Measurements from ENCODE around the gene WSCD1.

WSCD1 gene

GRCh38 chr17:6145946-6146345 is 75.8 kb downstream of the WSCD1 start:
- H3K27ac ChIP-seq = no peak overlapping the region
- POLR2A ChIA-PET (ENCODE audit: low non-redundant PET) = no interaction called here
- TF ChIP-seq, protein P1, sequence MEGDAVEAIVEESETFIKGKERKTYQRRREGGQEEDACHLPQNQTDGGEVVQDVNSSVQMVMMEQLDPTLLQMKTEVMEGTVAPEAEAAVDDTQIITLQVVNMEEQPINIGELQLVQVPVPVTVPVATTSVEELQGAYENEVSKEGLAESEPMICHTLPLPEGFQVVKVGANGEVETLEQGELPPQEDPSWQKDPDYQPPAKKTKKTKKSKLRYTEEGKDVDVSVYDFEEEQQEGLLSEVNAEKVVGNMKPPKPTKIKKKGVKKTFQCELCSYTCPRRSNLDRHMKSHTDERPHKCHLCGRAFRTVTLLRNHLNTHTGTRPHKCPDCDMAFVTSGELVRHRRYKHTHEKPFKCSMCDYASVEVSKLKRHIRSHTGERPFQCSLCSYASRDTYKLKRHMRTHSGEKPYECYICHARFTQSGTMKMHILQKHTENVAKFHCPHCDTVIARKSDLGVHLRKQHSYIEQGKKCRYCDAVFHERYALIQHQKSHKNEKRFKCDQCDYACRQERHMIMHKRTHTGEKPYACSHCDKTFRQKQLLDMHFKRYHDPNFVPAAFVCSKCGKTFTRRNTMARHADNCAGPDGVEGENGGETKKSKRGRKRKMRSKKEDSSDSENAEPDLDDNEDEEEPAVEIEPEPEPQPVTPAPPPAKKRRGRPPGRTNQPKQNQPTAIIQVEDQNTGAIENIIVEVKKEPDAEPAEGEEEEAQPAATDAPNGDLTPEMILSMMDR (conservative IDR thresholded peaks at IDR 0.05; ENCODE audit: low read depth) = no peak
- CTCF ChIA-PET = no interaction called here
- DNase-seq (ENCODE audit: low spot score) = no peak

- ChIA-PET POLR2A (ENCODE audit: low non-redundant PET) (no interaction called here), CTCF (no interaction called here)
- DNase-seq (ENCODE audit: low spot score) = no peak
These were observed 76.9 kb downstream of the WSCD1 start for GRCh38 chr17:6147042-6147441.

DNA sequence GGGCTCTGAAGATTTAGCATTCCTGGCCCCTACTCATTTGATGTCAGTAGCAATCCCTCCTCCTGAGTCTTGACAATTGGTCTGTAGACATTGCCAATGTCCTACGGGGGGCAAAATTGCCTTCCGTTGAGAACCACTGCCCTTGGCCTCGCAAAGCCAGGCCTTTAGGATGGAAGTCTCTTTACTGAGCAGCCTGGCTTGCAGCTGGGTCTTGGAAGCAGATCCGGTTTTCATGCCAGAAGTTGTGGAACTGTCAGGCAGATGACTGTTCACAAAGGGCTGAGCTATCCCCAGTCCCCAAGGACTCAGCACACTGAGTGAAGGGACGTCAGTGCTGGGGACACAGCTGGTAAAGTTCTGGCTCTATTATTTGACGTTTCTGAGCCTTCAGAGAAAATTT is 83.2 kb downstream of the WSCD1 start:
- no peak overlapping the region for H3K27ac ChIP-seq
- DNase-seq (ENCODE audit: low spot score) = no peak
- TF ChIP-seq, protein P1 (conservative IDR thresholded peaks at IDR 0.05; ENCODE audit: low read depth) = no peak
- CTCF ChIA-PET = no interaction called here
- POLR2A ChIA-PET (ENCODE audit: low non-redundant PET) = no interaction called here

More at GRCh38 chr17:6147042-6147441, 76.9 kb downstream of the WSCD1 start:
- TF ChIP-seq, protein P1 (conservative IDR thresholded peaks at IDR 0.05; ENCODE audit: low read depth) = no peak
- no peak overlapping the region for H3K27ac ChIP-seq

DNA sequence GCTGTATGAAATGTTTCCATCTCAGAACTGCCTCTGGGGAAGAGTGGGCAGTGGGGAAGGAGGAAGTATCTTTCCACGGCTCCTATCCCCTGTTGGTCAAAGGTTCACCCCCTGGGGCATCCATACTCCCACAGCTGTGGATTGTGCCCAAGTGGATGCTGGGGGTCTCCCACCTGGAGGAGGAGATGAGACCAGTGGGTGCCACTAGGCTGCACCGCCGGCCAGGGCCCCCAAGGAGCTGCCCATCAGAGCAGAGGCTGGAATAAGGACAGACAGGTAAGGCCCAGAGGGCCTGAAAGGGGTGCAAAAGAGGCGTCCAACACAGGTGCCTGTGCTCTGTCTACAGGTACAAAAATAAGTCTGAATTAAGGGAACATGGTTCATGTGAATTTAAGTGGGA is 87.5 kb downstream of the WSCD1 start:
- H3K27ac ChIP-seq = no peak overlapping the region
- POLR2A ChIA-PET (ENCODE audit: low non-redundant PET) = no interaction called here
- TF ChIP-seq, protein P1 (conservative IDR thresholded peaks at IDR 0.05; ENCODE audit: low read depth) = no peak
- CTCF ChIA-PET = no interaction called here
- no peak for DNase-seq (ENCODE audit: low spot score)

DNA sequence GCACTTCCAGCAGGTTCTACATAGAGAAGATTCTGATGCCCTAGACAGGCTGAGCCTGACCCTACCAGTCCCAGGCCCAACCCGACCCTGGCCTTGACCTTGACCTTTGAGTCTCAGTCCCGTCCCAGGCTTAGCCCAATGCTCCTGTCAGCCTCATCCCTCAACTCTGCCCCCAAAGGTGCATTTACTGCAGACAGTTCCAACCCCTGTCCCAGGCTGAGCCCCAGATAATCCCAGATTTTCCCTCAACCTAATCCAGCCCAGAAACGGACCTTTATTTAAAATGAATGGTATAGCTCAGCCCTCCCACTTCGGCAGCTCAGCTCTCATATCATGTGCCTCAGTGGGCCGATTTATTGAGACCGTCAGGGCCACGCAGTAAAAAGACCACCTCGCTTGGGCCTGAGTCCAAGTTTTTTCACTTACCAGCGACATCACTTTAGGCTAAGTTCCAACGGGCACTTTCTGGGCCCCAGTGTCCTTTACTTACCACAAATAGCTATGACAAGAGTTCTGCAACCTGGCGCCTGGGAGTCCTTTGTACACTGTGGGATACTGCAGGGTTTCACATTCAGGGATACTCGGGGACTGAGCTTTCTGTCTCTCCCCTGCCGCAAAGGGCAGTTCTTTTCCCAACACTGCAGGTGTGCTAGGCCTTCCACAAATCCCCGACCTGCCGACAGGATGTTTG is 89.5 kb downstream of the WSCD1 start:
- ChIA-PET POLR2A (ENCODE audit: low non-redundant PET) (no interaction called here), CTCF (no interaction called here)
- no peak for DNase-seq (ENCODE audit: low spot score)
- H3K27ac ChIP-seq = no peak overlapping the region
- TF ChIP-seq, protein P1 (conservative IDR thresholded peaks at IDR 0.05; ENCODE audit: low read depth) = no peak

GRCh38 chr17:6160232-6160555 is 90.0 kb downstream of the WSCD1 start:
- ChIA-PET CTCF (no interaction called here), POLR2A (ENCODE audit: low non-redundant PET) (no interaction called here)
- no peak for DNase-seq (ENCODE audit: low spot score)
- no peak overlapping the region for H3K27ac ChIP-seq
- TF ChIP-seq, protein P1 (conservative IDR thresholded peaks at IDR 0.05; ENCODE audit: low read depth) = no peak

Measured in RWPE1 (cell line).